GM04504 (cell line): Measurements from ENCODE around the gene ARMS2.
A peak's percentile ranks its signal among the peaks of the same experiment; 100 is the strongest.

ENCODE experiments used
- DNase-seq: peaks from one replicate; pipeline ENCODE4 v3.0.0-alpha.2; 2012; ENCODE audit warnings: low read depth

The ARMS2 gene, protein sequence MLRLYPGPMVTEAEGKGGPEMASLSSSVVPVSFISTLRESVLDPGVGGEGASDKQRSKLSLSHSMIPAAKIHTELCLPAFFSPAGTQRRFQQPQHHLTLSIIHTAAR

GRCh38 chr10:122454603-122455080 is at the start of gene ARMS2:
TSS of gene ARMS2 (plus strand) at chr10:122454653. CDS start at chr10:122454728, 75 bp downstream.
- no peak for DNase-seq

- DNase-seq, result no peak
These were observed 46.9 kb upstream of the ARMS2 start for GRCh38 chr10:122407375-122408125.

GRCh38 chr10:122413327-122413726 is 41.1 kb upstream of the ARMS2 start:
- DNase-seq, result no peak

- no peak for DNase-seq
These were observed 36.8 kb upstream of the ARMS2 start for GRCh38 chr10:122417667-122418066.

DNA sequence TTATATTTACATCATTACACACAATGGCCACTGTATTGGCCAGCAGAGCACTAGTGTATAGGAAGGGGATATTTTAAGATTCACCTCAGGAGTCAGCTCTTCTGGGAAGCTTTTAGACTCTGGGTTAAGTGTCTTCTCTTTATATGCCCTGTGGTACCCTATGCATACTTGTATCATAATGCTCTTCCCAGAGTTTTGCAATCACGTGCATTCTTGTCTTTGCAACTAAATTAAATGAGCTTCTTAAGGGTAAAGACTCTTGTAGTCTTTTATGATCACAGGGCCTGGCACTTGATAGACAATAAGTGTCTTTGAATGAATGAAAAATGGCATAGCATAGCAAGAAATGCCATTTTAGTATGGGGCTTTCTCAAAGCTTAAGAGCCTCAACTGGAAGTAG is 35.4 kb upstream of the ARMS2 start:
- no peak for DNase-seq

GRCh38 chr10:122419876-122420623 is 34.4 kb upstream of the ARMS2 start:
- peak; percentile 74 for DNase-seq

DNA sequence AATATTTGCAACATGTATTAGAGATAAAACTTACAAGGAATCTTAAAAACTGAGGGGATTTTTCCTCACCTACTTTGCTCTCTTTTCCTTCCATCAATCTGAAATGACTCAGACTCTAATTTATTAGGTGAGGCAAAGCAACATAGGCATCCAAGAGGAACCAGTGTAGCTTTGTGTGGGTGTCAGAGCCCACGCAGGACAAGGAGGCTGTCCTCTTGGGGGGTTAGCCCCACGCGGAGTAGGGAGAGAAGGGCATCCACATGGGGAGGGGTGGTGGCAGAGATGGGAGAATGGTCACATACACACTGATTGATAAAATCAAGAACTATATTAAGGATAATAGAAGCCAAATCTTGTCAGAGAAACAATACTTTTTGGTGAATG is 33.8 kb upstream of the ARMS2 start:
- DNase-seq, result no peak

- no peak for DNase-seq
These were observed 33.3 kb upstream of the ARMS2 start for GRCh38 chr10:122421054-122421625.

GRCh38 chr10:122421742-122422141 is 32.7 kb upstream of the ARMS2 start:
- DNase-seq, result no peak

DNA sequence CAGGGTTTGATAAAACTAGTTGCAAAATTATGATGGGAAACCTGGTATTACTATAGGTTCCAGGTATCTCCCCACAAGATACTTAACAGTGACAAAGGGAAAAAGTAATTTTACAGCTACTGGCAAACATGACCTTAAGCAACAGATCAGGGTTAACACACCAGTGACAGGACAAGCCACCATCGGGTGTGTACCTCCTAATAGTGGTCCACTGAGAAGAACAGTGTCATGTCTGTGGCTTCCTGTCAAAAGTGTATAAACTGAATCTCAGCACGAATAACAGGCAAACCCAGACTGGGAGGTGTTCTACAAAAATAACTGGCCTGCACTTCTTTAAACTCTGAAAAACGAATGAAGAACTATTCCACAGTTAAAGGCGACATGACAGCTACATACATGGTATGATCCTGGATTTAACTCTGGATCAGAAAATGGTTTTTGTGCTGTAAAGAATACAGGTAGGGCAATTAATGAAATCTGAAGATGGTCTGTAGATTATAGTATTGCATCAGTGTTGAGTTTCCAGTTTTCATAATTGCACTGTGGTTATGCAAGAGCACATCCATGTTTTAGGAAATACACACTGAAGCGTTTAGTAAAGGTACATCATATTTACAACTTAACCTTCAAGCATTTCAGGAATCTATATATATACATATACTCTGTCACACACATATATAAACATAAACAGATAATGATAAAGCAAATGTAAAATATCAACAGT is 32.0 kb upstream of the ARMS2 start:
- no peak for DNase-seq

- DNase-seq, result no peak
These were observed 30.4 kb upstream of the ARMS2 start for GRCh38 chr10:122424059-122424458.

GRCh38 chr10:122426829-122427228 is 27.6 kb upstream of the ARMS2 start:
- no peak for DNase-seq

GRCh38 chr10:122427280-122427679 is 27.2 kb upstream of the ARMS2 start:
- DNase-seq, result no peak

- no peak for DNase-seq
These were observed 19.1 kb upstream of the ARMS2 start for GRCh38 chr10:122435212-122435827.

DNA sequence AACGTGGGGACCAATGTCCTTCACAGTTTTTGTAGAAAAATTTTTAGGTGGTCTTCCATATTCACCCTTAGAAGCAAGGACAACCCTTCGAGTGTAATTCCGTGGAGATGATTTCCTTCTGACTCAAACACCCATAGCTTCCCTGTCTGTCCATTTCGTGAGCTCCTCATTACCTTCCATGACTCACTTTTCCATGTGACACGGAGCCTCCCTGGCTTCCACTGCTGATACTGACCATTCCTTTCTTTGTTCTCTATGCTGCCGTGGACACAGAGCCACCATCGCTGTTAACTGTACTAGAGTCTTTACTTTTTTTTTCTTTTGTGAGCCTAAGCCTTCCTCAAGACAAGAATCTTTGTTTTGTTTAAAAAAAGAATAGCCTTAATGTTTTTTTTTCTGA is 12.5 kb upstream of the ARMS2 start:
- DNase-seq, result peak; percentile 38

- no peak for DNase-seq
These were observed 9.0 kb upstream of the ARMS2 start for GRCh38 chr10:122445469-122445868.

- DNase-seq, result no peak
These were observed 8.5 kb upstream of the ARMS2 start for GRCh38 chr10:122445904-122446303.

GRCh38 chr10:122446668-122447423 is 7.6 kb upstream of the ARMS2 start:
- DNase-seq, result no peak

DNA sequence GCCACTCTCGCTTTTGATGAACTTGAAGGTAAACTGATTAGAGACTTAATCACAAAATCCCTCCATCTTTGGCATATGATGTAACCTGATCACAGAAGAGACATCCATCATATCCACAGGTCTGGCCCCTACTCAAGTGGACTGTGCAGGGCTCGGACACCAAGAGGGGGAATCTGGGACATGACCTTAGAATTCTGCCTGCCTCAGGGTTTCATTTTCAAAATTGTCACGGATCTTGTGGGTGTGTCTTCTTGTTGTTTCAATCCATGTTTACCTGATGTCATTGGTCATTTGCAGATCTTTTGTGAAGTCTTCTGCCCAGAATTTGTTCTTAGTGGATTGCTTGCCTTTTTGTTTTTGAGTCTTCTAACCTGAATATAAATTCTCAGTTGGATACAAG is 5.9 kb upstream of the ARMS2 start:
- no peak for DNase-seq

GRCh38 chr10:122449153-122449552 is 5.3 kb upstream of the ARMS2 start:
- no peak for DNase-seq
